Umbilical cord (tissue), 2 donors: Measurements from ENCODE around the gene FBL. TPM values are rescaled to one million over a fixed set of nuclear protein-coding genes. Genes with fewer than 3 reads are reported as not detected.
"Not testable (repeated sequence)": the region's sequence is repeated elsewhere in the genome, so short reads cannot be mapped to it uniquely, and the experiment has no call there.

Experiments used
- DNase-seq: peaks from one replicate; pipeline ENCODE4 v3.0.0-alpha.2; 2015; ENCODE audit warnings: low spot score
- total RNA-seq: library from RNA; depleted of rRNA; stranded (reverse); fragments of >200 nt; gene quantifications from one replicate; pipeline ENCODE4 v1.2.3, GENCODE V29; 2014; ENCODE audit warnings: low replicate concordance; ENCODE audit not compliant: insufficient read depth

FBL gene
- total RNA-seq, 1 donor from 2014 or later = 154 TPM

GRCh38 chr19:39877488-39877887, 31.3 kb upstream of the FBL start:
- not testable (repeated sequence) for DNase-seq

GRCh38 chr19:39876486-39876885, 30.3 kb upstream of the FBL start:
- DNase-seq = not testable (repeated sequence)

GRCh38 chr19:39875401-39875864, 29.3 kb upstream of the FBL start:
- DNase-seq = not testable (repeated sequence)

- DNase-seq = no peak
Observed at GRCh38 chr19:39874404-39874803, 28.2 kb upstream of the FBL start.

GRCh38 chr19:39873385-39873784, 27.2 kb upstream of the FBL start:
- no peak for DNase-seq

- no peak for DNase-seq
Observed at GRCh38 chr19:39871886-39872866, 26.0 kb upstream of the FBL start.

- no peak for DNase-seq
Observed at GRCh38 chr19:39871362-39871761, 25.2 kb upstream of the FBL start.

- DNase-seq = no peak
Observed at GRCh38 chr19:39870171-39870971, 24.2 kb upstream of the FBL start.

GRCh38 chr19:39867952-39868351, 21.8 kb upstream of the FBL start:
- no peak for DNase-seq

GRCh38 chr19:39867133-39867532, 21.0 kb upstream of the FBL start:
- no peak for DNase-seq

- no peak for DNase-seq
Observed at GRCh38 chr19:39865953-39866352, 19.8 kb upstream of the FBL start.

- DNase-seq = no peak
Observed at GRCh38 chr19:39865186-39865585, 19.0 kb upstream of the FBL start.

- no peak for DNase-seq
Observed at GRCh38 chr19:39864118-39864517, 17.9 kb upstream of the FBL start.

GRCh38 chr19:39858541-39858940, 12.4 kb upstream of the FBL start:
- DNase-seq = peak; percentile 83

GRCh38 chr19:39852882-39853281, 6.7 kb upstream of the FBL start:
- DNase-seq = no peak

- DNase-seq = no peak
Observed at GRCh38 chr19:39850892-39851291, 4.7 kb upstream of the FBL start.

- no peak for DNase-seq
Observed at GRCh38 chr19:39848392-39848791, 2.2 kb upstream of the FBL start.

GRCh38 chr19:39847525-39847924, 1.3 kb upstream of the FBL start:
- no peak for DNase-seq

- DNase-seq = peak; percentile 50
Observed at GRCh38 chr19:39846678-39847486, 703 bp upstream of the FBL start.

GRCh38 chr19:39845584-39845932, 621 bp downstream of the FBL start:
- peak; percentile 10 for DNase-seq

GRCh38 chr19:39845172-39845571, 1.0 kb downstream of the FBL start:
- DNase-seq = no peak
